GM21360 (cell line): ENCODE results near the gene TSPAN14.

ENCODE experiments used
- ATAC-seq: cut with Tn5 transposase; IDR thresholded peaks from one replicate; pipeline ENCODE4 v1.9.1; 2021; ENCODE audit warnings: mild to moderate bottlenecking, moderate library complexity; ENCODE audit not compliant: unreplicated experiment

TSPAN14 gene

DNA sequence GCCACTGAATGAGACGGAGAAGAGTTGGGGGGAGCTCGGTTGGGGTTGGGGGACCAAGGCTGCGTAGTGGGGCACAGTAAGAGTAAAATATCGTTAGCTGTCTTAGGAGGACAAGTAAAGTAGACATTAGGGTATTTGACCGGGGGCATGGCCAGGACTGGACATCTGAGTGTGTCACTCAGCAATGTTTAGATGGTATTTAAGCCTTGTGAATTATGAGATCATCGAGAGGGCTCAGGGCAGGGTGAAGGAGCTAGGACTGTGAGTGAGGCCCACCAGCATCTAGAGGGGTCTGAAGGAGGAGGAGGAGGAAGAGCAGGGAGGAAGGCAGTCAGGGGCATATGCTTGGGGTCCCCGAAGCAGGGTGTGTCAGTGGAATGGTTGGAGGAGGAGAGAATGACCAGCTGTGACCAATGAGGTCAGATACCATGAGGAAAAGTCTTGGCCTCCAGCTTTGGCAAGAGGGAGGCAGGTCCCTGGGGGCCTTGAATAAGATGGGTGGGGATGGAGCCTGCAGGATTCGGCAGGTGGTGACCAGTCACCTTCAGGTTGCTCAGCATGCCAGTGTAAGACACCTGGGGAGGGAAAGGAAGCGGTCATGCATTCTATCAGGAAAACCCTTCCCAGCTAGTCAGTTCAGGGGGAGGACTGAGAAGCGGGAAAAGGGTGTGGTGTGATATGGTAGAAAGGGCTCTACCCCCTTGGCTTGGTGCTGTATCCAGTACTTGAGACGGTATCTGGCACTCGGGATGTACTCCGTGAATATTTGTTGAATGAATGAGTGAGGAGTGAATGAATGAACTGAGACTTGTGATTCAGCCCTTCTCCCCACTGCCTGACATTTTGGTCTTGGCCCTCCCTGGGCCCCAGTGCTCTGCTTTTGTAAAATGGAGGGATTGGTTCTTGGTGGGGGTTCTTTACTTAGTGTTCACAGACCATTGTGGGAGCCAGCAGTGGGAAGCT lies 48.8 kb downstream of the TSPAN14 start:
- no peak for ATAC-seq

DNA sequence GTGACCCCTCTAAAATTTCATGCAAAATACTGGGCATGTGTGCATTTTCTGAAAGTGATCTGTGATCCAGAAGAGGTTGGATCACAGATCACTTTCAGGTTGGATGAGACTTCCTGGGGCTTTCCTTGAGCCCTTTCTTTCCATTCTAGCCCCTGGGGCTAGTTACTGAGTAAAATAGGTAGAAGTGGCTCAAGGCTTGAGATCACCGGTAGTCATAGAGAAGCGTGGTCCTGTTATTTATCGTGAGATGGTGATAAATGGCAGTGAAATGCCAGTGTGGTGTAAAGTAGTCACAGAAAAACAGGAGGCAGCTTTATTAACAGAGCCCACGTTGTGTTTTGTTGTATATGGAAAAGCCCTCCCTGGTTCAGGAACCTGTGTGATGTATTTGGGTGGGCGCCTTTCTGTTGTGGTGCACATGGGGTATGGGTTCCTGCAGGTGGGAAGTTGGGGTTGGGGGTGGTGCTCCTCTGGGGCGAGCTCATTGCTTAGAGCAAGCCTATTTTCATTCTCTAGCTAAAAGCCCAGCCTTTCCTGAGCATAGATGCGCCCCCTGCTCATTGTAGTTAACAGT lies 49.6 kb downstream of the TSPAN14 start:
- no peak for ATAC-seq

DNA sequence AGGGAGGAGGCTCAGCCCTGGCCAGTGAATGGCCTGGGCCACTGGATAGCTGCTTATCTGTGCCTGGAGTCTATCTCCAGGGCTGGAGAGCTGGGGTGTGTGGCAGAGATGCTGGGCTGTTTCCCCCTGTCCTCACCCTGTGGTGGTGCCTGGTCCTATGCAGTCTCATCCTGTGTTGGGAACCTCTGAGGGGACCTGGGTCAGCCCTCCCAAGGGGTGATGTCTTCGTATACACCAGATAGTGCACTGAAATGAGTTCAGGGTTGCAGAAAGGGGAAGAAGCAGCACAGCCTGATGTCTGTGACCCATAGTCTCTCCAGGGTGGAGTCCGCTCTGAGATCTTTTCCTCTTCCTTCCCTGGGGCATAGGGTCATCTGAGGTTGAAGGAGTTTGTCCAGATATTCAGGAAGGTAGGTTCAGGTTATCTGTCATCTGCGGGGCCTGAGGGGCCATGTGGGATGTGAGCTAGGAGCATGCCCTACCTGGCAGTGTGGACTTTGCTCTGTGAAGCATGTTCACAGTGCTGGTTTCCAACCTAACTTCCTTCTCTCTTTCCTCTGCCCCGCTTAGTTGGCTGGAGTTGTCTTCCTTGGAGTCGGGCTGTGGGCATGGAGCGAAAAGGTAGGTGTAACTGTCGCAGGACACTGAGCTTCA lies 50.2 kb downstream of the TSPAN14 start:
- ATAC-seq = no peak

DNA sequence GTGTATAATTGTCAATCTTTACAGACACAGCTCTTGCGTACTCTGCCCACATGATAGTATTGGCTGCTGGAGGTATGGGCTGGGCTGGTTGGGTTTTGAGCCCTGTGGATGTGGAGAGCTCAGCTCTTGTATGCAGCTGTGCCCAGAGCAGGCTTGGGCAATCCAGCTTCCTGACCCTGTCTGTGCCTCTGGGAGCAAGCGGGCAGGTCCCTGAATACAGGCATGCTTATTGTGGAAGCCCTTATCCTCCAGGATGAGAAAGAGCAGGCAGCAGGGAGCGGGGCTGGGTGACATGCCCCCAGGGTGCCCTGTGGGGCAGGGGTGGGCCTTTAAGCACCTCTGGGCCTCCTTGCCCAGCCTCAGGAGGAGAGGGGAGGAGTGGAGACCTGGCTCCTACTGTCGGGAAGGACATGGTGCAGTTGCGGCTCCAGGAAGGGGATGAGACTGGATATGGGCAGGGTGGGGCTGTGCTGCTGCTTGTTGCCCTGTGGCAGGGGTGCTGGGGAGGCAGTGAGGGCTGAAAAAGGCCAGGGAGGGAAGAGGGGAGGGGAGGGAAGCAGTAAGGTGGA lies 50.9 kb downstream of the TSPAN14 start:
- no peak for ATAC-seq

DNA sequence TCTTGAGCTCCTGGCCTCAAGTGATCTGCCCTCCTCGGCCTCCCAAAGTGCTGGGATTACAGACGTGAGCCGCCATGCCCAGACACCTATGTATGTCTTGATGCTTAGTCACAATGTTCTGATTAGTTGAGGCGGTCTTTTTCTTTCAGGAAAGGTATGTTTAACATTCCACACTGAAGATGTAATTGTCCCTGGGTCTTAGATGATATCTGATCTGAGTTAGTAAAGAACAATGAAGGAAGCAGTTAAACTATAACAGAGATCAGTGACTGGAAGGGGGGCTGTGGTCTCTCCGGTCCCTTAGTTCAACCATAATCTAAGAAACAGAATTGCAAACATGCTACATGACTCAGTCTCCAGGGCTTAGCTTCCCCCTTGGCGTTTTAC lies 52.1 kb downstream of the TSPAN14 start:
- no peak for ATAC-seq

DNA sequence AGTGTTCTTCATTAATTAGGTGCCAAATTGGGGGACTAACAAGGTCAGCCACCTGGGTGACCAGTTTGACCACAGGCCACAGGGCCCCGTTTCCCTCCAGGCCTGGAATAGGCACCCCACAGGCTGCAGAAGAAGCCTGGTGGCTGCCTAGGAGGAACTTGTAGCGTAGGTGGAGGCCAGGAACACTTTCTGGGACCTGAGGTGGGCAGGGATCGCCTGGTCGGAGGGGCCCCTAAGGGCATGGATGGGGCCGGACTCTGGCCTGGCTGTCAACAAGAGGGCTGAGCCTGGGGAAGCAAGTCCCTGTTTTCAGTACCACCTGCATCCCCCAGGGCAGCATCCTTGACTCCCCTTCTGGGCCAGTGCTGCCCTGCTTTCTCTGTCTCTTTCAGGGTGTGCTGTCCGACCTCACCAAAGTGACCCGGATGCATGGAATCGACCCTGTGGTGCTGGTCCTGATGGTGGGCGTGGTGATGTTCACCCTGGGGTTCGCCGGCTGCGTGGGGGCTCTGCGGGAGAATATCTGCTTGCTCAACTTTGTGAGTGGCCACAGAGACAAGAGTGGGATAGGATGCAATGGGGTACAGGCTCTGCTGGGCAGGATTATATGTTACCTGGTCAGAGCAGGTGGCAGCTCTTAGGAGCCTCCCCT lies 52.9 kb downstream of the TSPAN14 start:
- no peak for ATAC-seq

DNA sequence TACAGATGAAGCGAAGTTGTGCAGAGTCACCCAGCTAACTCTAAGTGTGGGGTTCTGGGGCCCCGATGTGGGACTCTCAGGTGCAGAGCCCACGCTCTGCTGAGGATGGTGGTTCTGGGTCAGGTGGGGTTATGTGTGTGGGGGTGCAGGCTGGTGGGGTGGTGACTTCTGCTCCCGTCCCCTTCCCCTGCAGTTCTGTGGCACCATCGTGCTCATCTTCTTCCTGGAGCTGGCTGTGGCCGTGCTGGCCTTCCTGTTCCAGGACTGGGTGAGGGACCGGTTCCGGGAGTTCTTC lies 54.9 kb downstream of the TSPAN14 start:
- no peak for ATAC-seq

DNA sequence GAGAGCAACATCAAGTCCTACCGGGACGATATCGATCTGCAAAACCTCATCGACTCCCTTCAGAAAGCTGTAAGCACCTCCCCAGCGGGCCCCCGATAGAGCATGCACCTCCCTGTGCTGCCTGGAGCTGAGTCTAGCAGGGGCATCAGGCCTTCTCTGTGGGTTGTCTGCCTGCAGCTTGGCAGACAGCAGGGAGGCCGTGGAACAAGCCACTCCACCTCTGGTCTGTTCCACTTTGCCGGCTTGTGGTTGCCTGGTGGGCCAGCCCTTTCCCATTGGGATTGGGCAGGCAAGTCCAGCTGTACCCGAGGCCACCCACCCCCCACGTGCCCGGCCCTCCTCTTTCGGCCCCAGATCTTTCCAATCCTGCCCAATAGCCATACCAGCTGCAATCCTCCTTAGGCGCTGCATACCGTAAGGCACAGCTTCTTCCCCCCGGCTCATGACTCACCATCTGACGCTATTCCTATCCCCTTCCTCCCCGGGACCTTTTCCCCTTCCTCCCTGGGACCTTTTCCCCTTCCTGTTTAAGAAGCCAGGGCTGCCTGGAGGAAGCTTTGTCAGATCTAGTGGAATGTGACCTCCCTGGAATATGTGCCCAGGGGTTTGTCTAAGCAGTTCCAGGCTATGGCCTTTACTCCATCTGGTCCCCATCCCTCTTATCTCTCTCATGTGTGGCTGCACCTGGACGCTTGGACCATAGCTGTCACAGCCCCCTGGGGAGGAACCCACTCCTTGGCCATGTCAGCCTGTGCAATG lies 55.5 kb downstream of the TSPAN14 start:
- ATAC-seq = no peak

DNA sequence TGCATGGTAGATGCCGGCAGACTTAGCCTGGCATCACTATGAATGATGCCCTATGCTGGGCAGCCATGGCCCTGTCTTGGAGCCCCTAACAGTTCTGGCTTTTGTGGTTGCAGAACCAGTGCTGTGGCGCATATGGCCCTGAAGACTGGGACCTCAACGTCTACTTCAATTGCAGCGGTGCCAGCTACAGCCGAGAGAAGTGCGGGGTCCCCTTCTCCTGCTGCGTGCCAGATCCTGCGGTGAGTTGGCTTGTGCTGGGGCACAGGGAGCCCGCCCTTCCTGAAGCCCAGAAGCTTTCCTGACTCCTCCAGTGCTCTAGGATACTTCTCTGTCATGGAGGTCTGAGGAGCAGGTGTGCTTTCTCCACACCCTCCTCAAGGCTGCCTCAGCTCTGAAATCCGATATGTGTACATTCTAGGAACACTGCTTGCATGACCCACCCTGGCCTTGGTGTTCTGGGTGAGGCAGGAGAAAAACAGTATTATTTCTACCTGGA lies 58.0 kb downstream of the TSPAN14 start:
- no peak for ATAC-seq

DNA sequence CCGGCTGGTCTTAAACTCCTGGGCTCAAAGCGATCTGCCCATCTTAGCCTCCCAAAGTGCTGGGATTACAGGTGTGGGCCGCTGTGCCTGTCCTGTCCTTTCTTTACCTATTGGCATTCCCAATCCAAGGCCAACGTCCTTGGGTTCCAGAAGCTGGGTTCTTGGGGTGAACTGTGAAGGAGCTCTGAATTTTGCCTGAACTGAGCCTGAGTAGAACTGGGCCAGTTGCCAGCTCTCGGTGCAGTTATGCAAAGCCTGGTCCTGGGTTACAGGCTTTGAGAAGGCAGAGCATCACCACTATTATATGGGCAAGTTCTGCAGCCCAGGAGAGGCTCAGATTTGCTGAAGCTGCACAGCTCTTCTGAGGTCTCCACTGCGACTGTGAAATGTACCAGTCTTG lies 59.0 kb downstream of the TSPAN14 start:
- ATAC-seq = no peak

DNA sequence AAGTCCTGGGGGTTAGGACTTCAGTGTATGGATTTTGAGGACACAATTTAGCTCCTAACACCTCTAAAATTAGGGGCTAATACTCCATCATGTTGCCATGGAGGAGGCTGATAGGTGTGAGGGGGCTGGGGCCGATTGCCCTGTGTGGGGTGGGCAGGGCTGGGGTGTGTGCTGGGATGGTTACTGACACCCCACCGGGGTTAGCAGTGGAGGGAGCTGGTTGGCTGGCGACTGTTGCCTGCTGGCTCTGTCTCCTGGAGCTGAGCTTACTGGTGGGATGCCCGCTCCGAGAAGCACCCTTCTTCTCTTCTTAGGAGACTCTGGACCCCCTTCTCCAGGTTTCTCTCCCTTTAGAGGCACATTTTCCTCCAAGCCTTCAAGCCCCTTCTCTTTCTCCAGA lies 61.4 kb downstream of the TSPAN14 start:
- no peak for ATAC-seq

DNA sequence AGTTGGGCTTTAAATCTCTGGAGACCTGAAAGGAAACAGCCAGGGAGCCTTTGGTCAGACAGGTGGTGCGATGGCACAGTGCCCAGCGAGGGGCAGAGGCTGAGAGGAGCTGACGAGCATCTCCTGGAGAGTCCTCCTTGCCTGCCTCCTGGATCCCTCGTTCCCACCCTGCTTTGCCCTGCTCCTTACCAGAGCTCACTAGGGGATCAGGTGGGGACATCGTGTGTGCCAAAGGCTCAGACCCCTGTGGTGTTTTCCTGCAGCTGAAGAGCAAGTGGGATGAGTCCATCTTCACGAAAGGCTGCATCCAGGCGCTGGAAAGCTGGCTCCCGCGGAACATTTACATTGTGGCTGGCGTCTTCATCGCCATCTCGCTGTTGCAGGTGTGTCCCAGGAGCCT lies 61.8 kb downstream of the TSPAN14 start:
- ATAC-seq = no peak

DNA sequence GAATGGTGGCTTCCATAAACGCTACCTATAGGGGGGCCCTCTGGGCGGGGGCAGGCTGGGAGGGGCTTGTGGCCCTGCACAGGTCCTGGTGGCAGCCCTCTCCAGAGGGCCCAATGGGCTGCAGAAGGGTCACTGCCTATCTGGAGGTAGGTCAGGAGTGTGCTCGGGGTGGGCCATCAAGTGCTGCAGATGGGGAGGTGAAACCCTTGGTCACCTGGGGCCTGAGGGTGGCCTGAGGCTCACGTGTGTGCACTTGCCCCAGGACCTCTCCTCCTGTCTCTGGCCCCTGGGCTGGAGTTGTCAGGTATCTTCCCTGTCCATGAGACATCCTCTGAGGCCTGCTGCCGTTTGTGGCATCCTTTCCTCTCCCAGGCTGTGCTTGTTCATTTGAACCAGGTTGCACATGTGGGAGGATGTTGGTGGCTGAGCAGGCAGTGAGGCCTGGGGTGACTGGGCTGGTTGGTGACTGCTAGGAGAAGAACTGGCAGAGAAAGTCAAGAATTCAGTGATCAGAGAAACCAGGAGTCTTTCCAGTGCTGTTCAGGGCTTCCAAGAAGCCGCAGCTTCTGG lies 62.5 kb downstream of the TSPAN14 start:
- ATAC-seq = no peak

DNA sequence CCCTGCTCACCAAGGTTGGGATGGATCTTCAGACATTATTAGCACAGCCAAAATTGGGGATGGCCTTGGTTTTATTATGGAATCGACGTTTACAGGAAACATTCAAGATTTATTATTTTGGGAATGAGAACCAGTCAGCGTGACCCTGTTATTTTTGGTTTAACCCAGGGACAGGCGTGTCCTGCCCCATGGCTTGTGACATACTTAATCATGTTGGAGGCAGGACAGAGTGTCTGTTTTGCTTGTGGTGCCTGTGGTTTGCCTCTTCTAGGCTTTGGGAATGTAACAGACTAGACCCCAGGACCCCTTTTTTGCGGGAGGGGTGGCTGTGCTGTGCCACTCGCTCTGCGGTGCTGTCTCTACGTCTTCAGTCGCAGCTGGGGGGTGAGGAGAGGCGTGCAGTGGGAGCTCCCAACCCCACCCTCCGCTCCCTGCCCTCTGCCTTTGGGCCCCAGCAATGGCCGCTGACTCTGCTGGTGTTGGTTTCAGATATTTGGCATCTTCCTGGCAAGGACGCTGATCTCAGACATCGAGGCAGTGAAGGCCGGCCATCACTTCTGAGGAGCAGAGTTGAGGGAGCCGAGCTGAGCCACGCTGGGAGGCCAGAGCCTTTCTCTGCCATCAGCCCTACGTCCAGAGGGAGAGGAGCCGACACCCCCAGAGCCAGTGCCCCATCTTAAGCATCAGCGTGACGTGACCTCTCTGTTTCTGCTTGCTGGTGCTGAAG lies 63.5 kb downstream of the TSPAN14 start:
- ATAC-seq = no peak

DNA sequence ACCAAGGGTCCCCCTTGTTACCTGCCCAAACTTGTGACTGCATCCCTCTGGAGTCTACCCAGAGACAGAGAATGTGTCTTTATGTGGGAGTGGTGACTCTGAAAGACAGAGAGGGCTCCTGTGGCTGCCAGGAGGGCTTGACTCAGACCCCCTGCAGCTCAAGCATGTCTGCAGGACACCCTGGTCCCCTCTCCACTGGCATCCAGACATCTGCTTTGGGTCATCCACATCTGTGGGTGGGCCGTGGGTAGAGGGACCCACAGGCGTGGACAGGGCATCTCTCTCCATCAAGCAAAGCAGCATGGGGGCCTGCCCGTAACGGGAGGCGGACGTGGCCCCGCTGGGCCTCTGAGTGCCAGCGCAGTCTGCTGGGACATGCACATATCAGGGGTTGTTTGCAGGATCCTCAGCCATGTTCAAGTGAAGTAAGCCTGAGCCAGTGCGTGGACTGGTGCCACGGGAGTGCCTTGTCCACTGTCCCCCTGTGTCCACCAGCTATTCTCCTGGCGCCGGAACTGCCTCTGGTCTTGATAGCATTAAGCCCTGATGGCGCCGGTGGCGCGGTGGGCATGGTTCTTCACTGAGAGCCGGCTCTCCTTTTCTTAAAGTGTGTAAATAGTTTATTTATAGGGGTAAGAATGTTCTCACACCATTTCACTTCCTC lies 64.2 kb downstream of the TSPAN14 start:
- ATAC-seq = no peak

DNA sequence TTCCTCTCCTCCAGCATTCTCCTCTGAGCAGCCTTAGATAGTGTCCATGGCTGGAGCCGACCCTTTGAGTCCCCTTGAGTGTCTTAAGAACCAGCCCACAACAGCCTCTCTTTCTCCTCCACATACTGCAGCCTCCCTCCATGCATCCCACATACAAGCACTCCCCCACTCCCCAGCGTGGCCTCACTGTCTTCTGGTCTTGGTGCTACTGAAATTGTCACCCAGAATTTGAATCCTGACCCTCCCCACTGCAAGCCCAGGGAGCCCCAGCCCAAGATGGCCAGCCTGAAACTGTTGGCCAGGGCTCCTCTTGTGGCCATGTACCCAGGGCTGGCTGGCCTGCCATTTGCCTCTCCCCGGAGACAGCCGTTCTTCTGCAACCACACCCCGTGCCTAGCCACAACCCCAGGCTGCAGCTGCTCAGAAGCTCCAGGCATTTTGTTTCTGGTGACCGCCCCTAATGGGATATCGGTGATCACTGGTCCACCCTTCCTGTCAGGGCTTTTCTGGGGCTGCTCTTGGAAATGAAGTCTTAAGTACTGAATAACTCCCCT lies 64.8 kb downstream of the TSPAN14 start:
- ATAC-seq = no peak

DNA sequence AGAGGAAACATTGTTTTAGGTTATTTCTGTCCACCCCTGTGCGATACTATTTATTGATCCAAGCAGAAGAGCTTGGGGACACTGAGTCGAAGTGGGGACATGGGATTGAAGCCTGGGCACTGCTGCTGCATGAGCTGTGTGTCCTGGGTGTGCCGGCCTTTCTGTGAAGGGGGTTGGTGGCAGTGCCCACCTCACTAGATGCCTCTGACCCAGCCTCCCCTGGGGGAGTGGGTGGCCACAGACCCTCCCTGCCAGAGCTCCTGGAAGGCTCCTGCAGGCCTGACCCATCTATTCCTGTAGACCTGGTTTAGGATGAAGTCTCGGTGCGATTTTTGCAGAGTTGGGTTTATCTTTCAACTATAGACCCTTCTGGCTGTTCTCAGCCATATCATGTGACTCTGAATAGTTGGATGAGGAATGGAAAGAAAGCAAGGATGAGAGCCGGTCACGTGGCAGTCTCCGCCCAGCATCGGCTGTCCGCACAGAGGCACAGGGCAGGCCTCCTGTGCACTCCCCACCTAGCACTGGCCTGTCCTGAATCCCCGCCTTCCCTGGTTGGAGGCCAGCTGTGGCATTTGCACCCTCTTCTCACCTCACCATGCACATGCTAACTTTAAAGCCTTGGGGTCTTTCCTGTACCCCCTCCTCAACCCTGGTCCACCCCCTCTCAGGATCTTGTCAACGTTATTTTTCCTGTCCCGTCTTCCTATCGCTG lies 66.0 kb downstream of the TSPAN14 start:
- no peak for ATAC-seq
